HG03521 (cell line): ENCODE data around the gene DDX51.
A peak's percentile ranks its signal among the peaks of the same experiment; 100 is the strongest.
"Not testable (repeated sequence)": the region's sequence is repeated elsewhere in the genome, so short reads cannot be mapped to it uniquely, and the experiment has no call there.

Source experiments
- ATAC-seq: cut with Tn5 transposase; IDR thresholded peaks from one replicate; pipeline ENCODE4 v1.9.1; 2021; ENCODE audit warnings: mild to moderate bottlenecking, moderate library complexity; ENCODE audit not compliant: unreplicated experiment

DDX51 gene

DNA sequence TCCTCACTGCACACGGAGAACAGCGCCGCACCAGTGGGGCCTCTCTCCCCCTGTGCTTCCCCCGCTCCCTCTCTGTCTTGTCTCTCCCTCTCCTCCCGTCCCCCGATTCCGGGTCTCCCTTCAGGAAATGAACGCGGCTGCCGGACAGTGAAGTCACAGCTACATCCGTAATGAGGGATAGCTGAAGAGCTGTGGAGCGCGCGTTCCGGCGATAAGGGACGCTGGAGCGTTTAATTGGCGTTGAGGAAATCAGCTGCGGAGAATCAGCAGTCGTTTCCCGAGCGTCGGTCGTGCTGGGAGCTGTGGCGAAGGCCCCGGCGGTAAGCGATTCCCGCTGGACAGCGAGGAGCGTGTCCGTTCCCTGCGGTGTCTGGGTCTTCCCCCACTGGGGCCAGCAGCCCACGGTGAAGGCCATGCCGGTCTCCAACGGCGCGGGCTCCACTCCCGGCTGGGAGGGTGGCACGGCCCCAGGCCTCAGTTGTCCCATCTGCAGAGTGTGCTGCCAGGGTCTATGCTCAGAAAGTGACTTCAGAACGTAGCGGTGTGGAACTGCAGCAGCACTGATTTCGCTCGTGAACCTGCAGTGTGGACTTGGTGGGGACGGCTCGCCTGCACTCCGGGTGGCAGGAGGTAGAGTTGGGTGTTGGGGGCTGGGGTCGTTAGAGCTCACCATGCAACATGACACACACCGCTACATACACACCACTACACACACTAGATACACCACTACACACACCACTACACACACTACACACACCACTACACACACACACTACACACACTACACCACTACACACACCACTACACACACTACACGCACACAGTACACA is 11.0 kb upstream of the DDX51 start:
- no peak for ATAC-seq

DNA sequence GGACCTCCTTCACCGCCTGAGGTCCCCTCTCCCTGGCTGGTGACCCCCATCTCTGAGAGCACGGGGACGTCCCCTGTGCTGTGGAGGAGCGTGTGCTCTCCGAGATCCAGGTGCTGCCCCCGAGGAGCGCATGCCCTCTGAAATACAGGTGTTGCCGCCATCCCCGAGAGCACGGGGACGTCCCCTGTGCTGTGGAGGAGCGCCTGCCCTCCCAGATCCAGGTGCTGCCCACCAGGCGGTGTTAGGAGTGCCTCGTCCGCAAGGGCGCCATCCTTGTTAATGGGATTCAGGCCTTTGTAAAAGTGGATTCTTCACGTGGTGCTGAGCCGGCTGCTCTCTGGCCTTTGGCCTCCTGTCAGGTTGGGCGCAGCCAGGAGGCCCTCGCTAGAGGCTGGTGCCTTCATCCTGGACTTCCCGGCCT is 10.2 kb upstream of the DDX51 start:
- ATAC-seq: peak; percentile 6

DNA sequence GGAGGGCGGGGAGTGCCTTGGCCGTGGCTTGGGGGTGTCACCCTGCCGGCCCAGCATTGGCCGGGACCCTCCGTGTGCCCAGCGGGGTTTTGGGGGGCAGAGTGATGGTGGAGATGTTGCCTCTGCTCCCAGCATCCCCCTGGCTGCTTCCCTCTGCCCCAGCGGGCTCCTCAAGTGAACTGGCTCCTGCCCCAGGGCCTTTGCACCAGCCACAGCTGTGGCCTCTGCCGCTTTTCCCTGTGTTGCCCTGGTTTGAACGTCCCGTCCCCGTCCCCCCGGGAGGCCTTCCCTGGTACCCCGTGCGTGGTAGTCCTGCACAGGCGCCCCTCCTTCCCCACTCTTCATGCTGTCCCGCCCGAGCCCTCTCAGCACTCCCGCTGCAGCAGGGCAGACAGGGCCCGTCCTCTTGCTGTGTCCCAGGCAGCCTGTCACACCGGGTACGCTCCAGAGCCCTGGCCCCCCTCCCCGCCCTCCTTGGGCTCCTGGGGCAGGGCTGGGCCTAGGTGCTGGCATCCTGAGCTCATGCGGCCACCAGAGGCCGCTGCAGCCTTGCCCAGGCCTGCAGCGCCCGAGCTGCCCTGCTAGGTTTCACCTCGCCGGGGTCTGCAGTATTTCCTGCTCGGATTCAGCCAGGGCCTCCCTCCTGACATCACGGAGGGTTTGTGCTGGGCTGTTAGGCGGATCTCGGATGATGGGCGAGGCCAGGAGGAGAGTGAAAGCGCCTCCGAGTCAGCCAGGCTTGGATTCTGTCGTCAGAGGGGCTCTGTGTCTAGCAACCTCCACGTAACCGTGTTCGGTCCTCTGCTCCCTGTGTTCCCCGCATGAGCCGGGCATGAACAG is 9.6 kb upstream of the DDX51 start:
- peak; percentile 79 for ATAC-seq

DNA sequence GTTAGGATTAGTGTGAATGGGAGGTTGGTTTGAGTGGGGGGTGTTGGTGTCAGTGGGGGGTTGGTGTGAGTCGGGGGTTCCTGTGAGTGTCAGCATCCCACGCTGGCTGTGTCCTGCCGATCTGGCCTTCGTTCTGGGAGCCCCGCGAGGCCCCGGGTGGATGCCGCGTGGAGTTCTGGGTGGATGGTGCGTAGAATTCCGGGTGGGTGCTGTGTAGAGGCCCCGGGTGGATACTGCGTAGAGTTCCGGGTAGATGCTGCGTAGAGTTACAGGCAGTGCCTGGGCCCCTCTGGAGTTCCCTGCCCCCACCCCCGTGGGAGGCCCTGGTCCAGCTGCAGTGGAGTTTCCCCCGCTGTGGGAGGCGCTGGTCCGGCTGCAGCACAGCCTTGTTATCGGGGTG is 8.8 kb upstream of the DDX51 start:
- no peak for ATAC-seq

DNA sequence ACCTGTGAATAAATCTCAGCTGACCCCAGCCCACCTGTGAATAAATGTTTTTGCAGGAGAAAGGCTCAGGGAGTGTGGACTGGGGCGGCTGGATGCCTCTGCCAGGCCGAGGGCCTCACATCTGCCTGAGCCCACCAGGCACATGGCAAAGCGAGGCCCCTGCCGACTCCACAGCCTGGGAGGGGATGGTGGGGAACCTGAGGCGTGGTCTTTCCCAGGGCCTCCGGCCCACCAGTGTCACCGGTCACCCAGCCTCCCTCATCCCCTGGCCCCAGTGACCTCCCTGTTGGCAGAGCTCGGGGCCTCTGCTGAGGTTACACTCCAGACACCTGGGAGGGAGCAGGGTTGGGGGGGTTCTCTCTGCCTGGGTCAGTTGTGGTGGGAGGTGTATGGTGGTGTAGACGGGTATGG is 8.3 kb upstream of the DDX51 start:
- ATAC-seq: no peak

DNA sequence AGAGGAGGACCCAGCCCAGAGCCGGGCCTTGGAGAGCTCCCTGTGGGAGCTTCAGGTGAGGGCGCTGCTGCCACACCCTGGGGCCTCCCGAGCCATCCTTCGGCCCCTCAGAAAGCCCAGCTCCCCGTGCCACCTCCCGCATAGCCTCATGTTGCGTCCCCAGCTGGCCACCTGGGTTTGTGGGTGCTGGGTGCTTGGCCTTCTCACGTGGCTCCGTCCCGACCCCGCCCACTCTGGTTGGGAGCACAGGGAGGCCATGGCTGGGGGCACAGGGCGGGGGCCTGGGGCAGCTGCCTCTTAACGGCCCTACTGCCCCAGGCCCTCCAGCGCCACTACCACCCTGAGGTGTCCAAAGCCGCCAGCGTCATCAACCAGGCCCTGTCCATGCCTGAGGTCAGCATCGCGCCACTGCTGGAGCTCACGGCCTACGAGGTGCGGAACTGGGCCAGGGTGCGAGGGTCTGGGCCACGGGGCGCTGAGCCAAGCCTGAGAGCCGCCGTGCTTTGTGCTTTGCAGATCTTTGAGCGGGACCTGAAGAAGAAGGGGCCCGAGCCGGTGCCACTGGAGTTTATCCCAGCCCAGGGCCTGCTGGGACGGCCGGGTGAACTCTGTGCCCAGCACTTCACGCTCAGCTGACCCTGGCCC is 7.8 kb upstream of the DDX51 start:
- ATAC-seq: no peak

DNA sequence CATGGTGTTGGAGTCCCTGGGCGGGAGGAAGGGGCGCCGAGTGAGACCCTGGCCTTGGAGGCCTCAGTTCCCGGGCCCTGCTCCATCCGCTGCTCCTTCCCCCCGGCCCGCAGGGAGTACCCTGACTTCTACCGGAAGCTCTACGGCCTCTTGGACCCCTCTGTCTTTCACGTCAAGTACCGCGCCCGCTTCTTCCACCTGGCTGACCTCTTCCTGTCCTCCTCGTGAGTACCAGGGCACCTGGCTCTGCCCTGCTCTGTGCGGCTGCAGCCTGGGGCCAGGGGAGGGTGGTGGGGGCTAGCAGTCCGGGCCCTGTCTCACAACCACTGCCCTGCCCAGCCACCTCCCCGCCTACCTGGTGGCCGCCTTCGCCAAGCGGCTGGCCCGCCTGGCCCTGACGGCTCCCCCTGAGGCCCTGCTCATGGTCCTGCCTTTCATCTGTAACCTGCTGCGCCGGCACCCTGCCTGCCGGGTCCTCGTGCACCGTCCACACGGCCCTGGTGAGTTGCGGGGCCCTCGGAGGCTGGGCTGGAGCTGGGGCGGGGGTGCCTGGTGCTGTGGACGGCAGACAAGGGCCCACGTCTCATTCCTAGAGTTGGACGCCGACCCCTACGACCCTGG is 7.1 kb upstream of the DDX51 start:
- no peak for ATAC-seq

DNA sequence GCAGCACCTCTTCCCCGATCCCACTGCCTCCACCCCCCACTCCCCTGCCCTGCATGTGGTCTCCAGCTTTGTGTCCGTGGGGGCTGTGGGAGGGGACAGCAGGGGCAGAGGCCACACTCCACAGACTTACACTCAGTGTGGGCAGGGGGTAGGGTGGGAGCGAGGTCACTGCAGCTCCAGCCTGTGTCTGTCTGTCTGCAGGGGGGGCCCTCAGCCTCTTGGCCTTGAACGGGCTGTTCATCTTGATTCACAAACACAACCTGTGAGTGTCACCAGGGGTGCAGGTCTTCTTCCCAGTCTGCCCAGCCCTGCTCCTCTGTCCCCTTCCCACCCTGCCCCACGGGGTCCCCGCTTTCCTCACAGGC is 6.6 kb upstream of the DDX51 start:
- ATAC-seq: no peak

DNA sequence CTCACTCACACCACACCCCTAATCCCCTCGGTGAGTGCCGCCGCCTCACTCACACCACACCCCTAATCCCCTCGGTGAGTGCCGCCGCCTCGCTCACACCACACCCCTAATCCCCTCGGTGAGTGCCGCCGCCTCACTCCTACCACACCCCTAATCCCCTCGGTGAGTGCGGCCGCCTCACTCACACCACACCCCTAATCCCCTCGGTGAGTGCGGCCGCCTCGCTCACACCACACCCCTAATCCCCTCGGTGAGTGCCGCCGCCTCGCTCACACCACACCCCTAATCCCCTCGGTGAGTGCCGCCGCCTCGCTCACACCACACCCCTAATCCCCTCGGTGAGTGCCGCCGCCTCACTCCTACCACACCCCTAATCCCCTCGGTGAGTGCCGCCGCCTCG is 5.4 kb upstream of the DDX51 start:
- ATAC-seq: not testable (repeated sequence)

DNA sequence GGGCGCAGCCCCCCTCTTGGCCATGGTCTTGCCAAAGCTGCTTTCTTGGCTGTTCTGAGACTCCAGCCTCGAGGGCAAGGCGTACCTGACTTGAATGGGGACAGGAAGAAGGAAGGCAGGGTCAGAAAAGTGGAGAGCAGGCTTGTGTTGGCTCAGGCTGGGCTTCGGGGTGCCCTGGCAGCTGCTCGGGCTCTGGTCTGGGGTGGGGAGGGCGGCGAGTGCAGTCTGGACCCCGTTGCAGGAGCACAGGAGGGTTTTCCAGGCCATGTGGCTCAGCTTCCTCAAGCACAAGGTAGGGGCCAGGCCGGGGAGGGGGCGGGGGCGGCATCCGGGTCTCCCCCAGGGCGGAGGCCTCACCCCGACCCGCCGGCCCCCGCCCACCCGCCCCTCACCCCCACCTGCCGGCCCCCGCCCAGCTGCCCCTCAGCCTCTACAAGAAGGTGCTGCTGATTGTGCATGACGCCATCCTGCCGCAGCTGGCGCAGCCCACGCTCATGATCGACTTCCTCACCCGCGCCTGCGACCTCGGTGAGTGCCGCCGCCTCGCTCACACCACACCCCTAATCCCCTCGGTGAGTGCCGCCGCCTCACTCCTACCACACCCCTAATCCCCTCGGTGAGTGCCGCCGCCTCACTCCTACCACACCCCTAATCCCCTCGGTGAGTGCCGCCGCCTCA is 4.4 kb upstream of the DDX51 start:
- no peak for ATAC-seq

DNA sequence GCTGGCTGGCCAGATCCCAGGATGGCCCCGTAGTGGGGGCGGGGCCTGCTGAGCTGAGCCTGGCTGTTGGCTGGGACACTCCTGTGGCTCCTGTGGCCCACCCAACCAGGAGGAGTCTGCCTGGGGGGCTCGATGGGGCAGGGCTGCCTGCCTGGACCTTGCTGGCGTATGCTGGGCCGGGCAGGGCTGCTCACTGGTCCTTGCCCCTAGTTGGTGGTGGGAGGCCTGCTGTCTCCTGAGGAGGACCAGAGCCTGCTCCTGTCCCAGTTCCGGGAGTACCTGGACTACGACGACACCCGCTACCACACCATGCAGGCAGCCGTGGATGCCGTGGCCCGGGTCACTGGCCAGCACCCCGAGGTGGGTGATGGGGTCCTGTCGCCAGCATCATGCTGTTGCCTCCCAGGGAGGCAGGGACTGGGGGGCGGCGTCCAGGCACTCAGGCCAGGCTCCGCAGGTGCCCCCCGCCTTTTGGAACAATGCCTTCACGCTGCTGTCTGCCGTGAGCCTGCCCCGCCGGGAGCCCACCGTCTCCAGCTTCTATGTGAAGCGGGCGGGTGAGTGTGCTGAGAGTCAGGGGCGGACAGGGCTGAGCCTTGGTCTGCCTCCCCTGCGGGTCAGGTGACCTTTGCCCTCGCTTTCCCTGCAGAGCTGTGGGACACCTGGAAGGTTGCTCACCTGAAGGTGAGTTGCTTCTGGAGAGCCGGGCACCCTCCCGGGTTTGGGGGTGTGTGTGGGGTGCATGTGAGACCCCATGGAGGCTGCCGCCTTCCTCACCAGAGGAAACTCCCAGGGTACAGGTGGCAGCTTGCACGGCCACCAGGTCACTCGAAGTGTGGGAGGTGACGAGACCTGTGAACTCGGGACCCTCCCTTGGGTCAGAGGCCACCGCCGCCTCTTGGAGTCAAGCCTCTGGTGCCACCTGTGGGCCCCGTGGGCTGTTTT is 3.6 kb upstream of the DDX51 start:
- no peak for ATAC-seq

DNA sequence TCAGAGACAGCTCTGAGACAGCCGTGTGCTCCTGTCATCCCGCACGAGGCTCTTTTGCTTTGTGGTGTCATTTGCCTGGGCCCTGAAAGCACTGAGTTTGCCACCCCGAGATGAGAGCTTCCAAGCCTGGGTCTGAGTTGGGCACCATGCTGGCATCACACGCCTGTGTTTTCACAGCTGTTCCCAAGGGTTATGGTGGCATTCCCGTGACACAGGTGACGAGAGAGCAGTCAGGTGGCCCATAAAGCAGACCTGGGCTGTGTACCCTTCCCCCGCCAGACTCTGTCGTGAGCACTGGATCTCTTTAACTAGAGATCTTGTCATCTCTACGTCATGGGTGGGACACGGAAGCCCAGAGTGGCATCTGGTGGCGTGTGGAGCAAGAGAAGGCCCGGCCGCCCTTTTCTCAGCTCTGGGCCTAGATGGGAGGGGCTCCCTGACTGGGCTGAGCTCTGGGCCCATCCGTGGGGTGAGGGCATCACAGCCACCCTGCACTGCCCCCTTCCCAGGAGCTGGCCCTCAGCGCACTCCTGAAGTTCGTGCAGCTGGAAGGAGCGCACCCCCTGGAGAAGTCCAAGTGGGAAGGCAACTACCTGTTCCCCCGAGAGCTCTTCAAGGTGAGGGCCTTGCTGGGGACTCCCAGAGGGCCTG is 2.8 kb upstream of the DDX51 start:
- ATAC-seq: no peak

DNA sequence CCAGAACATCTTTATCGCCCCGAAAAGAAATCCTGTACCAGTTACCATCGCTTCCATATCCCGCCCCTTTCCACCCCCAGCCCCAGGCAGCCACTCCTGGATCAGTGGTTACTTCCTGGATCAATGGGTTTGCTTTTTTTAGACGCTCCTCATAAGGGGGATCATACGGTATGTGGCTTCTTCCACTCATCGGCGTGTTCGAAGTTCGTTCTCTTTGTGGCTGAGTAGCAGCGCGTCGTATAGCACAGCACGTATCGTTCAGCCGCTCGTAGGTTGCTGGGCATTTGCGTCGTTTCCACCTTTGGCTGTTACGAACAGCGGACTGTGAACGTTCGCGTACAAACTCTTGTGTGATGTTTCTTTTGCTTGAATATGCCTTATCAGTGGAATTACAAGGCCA is 2.0 kb upstream of the DDX51 start:
- ATAC-seq: no peak

DNA sequence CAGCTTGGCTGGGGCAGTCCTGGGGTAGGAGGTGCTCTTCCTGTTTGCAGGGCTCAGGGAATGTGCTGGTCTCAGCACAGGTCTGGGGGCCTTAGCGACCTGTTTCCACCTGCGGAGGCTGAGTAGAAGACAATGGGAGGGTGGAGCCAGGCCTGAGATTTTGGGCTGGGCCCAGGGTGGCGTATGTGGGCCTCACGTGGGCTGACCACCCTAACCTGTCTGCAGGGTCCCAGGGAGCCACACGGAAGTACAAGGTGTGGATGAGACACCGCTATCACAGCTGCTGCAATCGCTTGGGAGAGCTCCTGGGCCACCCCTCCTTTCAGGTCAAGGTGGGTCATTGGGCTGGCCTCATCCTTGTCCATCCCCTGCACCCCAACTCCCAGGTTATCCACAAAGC is 1.2 kb upstream of the DDX51 start:
- no peak for ATAC-seq

DNA sequence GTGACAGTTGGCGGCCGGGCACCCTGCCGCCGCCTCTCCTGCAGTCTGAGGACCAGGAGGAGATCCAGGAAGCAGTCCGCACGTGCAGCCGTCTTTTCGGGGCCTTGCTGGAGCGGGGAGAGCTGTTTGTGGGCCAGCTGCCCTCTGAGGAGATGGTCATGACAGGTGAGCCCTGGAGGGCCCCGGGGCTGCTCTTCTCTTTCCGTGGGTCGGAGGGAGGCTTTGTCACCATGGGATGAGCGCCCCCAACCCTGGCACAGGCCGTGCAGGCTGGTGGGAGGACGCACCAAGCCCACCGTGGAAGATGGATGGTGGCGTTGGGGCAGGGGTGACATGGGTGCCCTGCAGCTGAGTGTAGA is 670 bp upstream of the DDX51 start:
- ATAC-seq: no peak

DNA sequence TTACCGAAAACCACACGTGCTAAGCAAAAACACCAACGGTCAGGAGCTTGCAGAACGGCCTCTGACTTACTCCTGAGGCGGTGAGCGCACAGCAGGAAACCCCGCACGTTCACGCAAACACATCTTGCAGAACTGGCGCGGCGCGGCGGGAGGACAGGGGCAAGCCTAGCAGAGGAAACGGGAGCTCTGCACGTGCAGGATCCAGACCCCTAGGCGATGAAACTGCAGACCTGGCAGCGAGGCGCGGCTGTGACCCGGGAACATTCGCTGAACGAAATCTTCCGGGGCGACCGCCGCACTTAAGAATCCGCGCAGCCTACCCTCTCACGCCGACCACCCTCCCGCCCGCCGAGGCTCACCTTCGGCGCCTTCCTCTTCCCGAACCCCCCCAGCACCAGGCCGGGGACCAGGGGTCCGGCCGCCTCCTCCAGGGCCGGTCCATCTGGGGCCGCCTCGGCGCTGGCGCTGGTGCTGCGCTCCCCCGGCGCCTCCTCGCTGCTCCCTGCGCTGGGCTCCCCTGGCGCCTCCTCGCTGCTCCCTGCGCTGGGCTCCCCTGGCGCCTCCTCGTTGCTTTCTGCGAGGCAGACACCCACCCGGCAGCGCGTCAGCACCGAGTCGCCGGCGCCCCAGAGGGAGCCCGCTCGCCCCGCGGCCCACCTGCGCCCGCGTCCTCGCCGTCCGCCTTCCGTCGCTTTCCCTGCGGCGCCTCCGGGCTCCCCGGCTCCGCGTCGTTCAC is 615 bp downstream of the DDX51 start:
- ATAC-seq: peak; percentile 28

DNA sequence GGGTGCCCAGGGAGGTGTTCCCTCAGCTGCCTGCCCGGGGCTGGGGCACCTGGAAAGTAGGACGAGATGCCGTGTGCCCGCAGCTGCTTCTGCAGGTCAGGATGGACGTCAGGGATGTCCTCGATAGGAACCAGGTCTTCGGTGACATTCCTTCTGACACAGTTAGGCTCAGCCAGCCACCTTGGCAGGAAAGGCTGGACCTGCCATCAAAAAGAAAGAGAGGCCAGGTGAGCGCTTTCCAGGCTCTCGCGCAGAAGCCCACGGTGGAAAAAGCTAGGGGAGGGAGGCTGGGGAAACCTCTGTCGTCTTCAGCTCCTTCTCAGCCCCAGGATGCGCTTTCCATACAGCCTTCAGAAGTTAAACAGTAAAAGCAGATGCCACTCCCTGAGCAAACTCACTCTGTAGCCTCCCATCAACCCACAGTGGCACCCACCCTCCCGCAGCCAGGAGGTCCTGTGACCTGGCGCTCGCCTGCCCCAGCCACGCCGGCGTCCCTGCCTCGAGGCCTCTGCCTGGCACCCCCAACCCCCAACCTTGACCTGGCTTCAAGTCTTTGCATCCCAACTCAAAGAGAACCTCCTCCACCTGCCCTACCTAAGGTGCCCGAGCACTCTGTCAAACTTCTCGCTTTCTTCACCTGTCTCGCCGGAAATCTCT is 1.3 kb downstream of the DDX51 start:
- no peak for ATAC-seq
